ENCODE results near the gene PLCG1. TPM values are rescaled to one million over a fixed set of nuclear protein-coding genes. Genes with fewer than 3 reads are reported as not detected.

The PLCG1 gene
- total and polyA plus RNA-seq, 2 experiments from 2014 or later = 27.4 to 206 TPM

- ATAC-seq = peak; percentile 13; the same call in 1 of the 3 replicates
- peaks cover 4% of the 10 kb centered on the region for H3K36me3 Mint-ChIP-seq (ENCODE audit: low read depth)
- Histone ChIP-seq H2AFZ (no peak overlapping the region), H3K27me3 (ENCODE audit: insufficient read depth) (no peaks in the 10 kb centered on the region), H3K79me2 (replicated peaks; ENCODE audit: insufficient read depth) (peaks cover 100% of the 10 kb centered on the region), H3K9me2 (ENCODE audit: insufficient read depth) (no peaks in the 10 kb centered on the region), H3K4me3 (no peak overlapping the region), H3K4me1 (ENCODE audit: insufficient read depth) (peaks cover 5% of the 10 kb centered on the region), H4K20me1 (replicated peaks; ENCODE audit: insufficient read depth) (peaks cover 61% of the 10 kb centered on the region), H3F3A (replicated peaks; ENCODE audit: low read depth) (no peaks in the 10 kb centered on the region), H3K36me3 (ENCODE audit: insufficient read depth) (no peaks in the 10 kb centered on the region), H3K4me2 (peak overlapping the region; percentile 38; the same call in 1 of the 2 replicates), H3K27ac (ENCODE audit: low read depth) (0 out of 2 replicates have a peak overlapping the region, but pooled peaks have one; percentile 14)
- H3K4me1 Mint-ChIP-seq = peaks cover 56% of the 10 kb centered on the region
- no peak for TF ChIP-seq POLR2AphosphoS5 (IDR thresholded peaks at IDR 0.05; ENCODE audit: low read depth)
- H3K27ac Mint-ChIP-seq = no peak overlapping the region; the same call in 1 of the 2 replicates
- DNase-seq (ENCODE audit: low spot score) = no peak
- no peaks in the 10 kb centered on the region for H3K9me3 Mint-ChIP-seq
- peaks cover 1% of the 10 kb centered on the region for H3K27me3 Mint-ChIP-seq (ENCODE audit: insufficient read depth, low read depth, poor library complexity)
- H3K4me3 Mint-ChIP-seq = no peak overlapping the region
Measured at GRCh38 chr20:41154436-41155176, 17.3 kb downstream of the PLCG1 start.

DNA sequence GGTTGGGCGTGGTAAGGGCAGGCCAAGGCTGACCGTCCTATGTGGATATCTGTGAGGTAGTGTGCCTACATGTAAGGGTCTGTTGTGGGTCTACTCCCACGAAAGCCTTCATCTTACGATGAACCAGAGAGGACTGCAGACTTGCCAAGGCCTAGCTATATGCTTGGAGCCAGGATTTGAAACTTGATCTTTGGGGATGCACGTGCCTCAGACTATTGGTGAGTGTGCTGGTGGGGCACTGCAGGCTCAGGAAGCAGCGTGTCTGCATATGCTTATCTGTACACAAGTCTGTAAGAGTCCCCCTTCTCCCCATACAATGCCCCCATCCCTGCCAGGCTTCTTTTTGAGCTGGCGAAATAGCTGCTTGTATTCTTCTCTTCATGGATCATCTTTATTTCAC is 17.9 kb downstream of the PLCG1 start:
- Histone ChIP-seq H3K36me3 (ENCODE audit: insufficient read depth) (no peaks in the 10 kb centered on the region), H3K4me3 (no peak overlapping the region), H3K4me1 (ENCODE audit: insufficient read depth) (peaks cover 5% of the 10 kb centered on the region), H2AFZ (no peak overlapping the region), H3K9me2 (ENCODE audit: insufficient read depth) (no peaks in the 10 kb centered on the region), H3F3A (replicated peaks; ENCODE audit: low read depth) (no peaks in the 10 kb centered on the region), H3K4me2 (no peak overlapping the region), H3K27ac (ENCODE audit: low read depth) (no peak overlapping the region), H4K20me1 (replicated peaks; ENCODE audit: insufficient read depth) (peaks cover 62% of the 10 kb centered on the region), H3K79me2 (replicated peaks; ENCODE audit: insufficient read depth) (peaks cover 98% of the 10 kb centered on the region), H3K27me3 (ENCODE audit: insufficient read depth) (no peaks in the 10 kb centered on the region)
- TF ChIP-seq, protein P1, sequence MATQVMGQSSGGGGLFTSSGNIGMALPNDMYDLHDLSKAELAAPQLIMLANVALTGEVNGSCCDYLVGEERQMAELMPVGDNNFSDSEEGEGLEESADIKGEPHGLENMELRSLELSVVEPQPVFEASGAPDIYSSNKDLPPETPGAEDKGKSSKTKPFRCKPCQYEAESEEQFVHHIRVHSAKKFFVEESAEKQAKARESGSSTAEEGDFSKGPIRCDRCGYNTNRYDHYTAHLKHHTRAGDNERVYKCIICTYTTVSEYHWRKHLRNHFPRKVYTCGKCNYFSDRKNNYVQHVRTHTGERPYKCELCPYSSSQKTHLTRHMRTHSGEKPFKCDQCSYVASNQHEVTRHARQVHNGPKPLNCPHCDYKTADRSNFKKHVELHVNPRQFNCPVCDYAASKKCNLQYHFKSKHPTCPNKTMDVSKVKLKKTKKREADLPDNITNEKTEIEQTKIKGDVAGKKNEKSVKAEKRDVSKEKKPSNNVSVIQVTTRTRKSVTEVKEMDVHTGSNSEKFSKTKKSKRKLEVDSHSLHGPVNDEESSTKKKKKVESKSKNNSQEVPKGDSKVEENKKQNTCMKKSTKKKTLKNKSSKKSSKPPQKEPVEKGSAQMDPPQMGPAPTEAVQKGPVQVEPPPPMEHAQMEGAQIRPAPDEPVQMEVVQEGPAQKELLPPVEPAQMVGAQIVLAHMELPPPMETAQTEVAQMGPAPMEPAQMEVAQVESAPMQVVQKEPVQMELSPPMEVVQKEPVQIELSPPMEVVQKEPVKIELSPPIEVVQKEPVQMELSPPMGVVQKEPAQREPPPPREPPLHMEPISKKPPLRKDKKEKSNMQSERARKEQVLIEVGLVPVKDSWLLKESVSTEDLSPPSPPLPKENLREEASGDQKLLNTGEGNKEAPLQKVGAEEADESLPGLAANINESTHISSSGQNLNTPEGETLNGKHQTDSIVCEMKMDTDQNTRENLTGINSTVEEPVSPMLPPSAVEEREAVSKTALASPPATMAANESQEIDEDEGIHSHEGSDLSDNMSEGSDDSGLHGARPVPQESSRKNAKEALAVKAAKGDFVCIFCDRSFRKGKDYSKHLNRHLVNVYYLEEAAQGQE (IDR thresholded peaks at IDR 0.05; ENCODE audit: unreplicated experiment) = no peak
- TF ChIP-seq ZNF331 (CRISPR knock-in tag; IDR thresholded peaks at IDR 0.05; ENCODE audit: low read depth) (no peak), NANOG (IDR thresholded peaks at IDR 0.05; ENCODE audit: borderline replicate concordance) (no peak), ZNF462 (CRISPR knock-in tag; IDR thresholded peaks at IDR 0.05) (no peak)
- H3K4me3 Mint-ChIP-seq = no peak overlapping the region
- no peaks in the 10 kb centered on the region for H3K9me3 Mint-ChIP-seq
- H3K27ac Mint-ChIP-seq = no peak overlapping the region
- peaks cover 1% of the 10 kb centered on the region for H3K27me3 Mint-ChIP-seq (ENCODE audit: insufficient read depth, low read depth, poor library complexity)
- H3K36me3 Mint-ChIP-seq (ENCODE audit: low read depth) = peaks cover 9% of the 10 kb centered on the region
- peaks cover 56% of the 10 kb centered on the region for H3K4me1 Mint-ChIP-seq
- no peak for ATAC-seq
- no peak for DNase-seq (ENCODE audit: low spot score)

Data from GM23338 (cell line).